ENCODE results near the gene RAD51B.

Gene RAD51B

DNA sequence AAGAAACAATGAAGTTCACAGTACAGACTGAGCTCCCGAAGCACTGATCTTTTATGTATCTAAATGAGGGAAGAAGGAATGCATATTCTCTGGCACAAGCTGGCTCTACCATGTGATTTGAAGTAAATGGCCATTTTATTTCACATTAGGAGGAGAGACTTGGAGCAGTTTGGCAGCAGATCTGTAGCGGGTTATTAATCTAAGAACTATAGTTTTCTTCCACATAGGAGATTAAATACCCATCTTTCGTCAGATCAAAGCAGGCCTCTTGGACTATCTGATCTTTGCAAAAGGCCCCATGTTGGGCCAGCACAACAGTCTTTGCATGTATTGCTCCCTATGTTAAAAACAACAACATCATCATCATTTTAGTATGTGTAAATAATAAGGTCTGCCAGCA is 495.5 kb downstream of the RAD51B start:
- DNase-seq = no peak

GRCh38 chr14:68316078-68316868 is 496.7 kb downstream of the RAD51B start:
- DNase-seq = no peak

DNA sequence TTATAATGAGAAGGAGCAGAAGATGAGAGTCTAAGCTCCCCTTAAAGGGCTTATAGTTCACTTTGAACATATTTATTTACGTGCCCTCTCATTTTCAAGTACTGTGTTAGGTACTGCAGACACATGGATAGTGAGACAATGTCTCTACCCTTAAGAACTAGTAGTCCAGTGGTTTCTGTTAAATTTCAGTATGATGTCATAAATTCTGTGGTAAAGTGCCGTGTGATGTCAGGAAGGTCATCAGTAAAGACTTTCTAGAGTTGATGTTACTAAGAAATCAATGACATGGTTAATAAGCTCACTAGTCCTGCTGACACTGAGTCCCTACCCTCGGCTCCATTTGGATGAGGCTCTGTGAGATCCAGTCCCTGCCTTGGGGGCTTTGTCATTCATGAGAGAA is 497.7 kb downstream of the RAD51B start:
- DNase-seq = no peak

DNA sequence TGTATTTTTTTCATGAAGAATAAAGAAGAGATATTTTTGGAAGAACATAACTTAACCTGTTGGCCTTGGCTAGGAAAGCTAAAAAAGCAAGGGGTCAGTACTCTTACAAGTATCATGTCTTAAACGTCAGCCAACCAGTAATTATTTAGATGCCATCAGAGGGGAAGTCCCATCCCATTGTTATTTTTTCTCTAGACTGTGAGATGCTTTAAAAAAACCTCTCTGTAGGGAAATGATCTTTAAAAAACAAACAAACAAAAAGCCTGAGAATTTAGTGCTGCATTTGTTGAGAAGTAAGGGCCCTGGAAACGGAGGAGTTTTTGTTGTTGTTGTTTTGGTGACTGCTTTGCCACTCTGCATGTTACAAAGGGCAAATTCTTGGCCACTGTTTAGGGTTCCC is 499.2 kb downstream of the RAD51B start:
- no peak for DNase-seq

DNA sequence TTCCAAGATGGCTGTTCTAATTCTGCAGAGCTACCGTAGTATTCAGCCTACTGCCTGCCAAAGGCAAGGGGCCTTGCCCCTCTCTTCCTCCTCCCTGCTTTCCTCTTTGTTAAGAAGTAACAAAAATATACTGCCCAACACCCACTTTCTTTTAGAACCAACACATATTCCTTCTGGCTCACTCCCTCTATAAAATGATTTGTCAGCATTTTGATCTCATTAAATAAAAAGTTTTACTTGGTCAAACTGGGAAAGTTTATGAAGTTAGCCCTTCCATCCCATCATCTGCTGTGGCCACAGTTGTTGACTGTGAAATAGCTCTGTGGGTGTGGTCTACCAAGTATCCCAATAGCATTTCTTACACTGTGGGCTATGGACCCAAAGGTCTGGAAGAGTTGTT is 500.9 kb downstream of the RAD51B start:
- no peak for DNase-seq

DNA sequence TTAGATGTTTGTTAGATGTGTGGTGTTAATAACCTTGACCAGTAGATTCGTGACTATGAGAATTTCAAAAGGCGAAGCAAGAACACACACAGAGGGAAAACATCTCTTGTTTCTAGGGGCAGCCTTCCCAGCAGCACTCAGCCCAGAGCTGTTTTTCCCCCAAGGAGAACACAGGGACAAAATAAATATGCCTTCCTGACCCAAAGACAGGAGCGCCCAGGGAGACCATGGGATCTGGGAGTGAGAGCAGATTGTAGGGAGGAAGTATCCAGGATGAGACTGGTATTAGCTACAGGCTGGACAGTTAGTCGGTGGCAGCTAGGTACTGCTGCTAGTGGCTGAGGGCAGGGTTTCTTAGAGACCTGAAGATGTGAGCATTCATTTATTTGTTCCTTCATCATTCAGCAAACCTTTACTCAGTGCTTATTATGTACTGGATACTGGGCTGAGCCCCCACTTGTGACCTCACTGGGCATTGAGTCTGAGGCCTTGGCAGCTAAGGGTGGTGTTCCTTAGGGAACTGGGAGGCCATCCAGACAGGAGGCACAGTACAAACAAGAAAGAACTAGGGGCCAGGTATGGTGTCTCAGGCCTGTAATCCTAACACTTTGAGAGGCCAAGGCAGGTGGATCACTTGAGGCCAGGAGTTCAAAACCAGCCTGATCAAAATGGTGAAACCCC is 503.5 kb downstream of the RAD51B start:
- DNase-seq = no peak

DNA sequence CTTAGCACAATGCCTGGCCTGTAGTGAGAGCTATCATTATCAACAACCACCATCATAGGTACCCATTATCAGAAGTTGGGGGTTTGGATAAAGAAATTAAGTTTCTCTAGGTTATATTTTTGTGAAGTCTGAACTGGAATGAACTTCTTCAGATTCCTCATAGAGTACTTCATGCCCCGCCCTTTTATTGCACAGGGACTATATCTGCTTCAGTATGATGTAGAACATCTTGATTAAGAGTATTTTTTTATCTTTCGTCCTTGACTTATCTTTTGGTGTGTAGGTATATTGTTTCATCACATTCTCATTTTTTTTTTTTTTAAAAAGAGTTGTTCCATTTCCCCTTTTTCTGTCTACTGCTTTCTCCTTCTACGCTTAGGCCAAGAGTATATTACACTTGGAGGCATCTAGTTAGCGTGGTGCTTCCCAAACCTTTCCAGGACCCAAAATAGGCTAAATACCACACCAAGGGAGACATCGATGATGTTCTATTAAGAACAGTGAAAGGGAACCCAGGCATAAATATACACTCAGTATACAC is 505.8 kb downstream of the RAD51B start:
- no peak for DNase-seq

- DNase-seq = no peak
Measured at GRCh38 chr14:68327231-68327630, 507.7 kb downstream of the RAD51B start.

- DNase-seq = no peak
Measured at GRCh38 chr14:68328509-68328908, 508.9 kb downstream of the RAD51B start.

- no peak for DNase-seq
Measured at GRCh38 chr14:68331426-68331825, 511.8 kb downstream of the RAD51B start.

DNA sequence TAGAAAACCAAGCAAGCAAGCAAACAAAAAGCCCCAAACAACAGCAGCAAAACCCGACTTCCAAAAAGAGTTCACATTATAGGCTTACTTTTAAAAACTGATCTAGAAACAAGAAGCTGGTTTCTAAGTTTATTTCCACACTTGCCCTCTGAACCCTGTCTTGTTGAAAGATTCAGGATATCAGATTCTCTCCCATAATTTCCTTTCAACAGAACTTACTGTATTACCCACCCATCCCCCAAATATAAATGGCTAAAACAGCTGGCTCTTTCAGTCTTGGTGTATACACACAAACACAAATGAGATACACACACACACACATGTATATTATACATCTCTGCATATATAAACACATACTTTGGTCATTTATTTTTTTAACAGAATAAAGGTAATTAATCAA is 512.4 kb downstream of the RAD51B start:
- DNase-seq = no peak

GRCh38 chr14:68333262-68333661 is 513.7 kb downstream of the RAD51B start:
- no peak for DNase-seq

GRCh38 chr14:68335312-68335711 is 515.7 kb downstream of the RAD51B start:
- no peak for DNase-seq

DNA sequence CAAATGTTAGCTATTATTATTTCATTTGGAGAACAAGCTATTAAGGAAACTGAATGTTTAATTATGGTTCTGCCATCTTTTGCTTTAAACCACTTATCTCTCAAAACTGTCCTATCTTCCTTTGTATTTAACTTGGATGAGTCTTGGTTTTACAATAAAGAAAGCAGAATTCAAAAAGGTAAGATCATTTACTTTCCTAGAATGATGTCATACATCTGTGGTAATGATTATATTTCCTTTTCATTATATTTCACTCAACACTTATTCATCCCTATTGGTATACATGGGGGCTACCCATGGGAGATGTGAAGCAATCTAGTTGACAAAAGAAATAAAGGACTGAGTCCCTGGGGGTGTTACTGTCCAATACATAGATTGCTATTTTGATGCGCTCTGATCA is 516.6 kb downstream of the RAD51B start:
- DNase-seq = no peak

- no peak for DNase-seq
Measured at GRCh38 chr14:68337279-68337678, 517.7 kb downstream of the RAD51B start.

DNA sequence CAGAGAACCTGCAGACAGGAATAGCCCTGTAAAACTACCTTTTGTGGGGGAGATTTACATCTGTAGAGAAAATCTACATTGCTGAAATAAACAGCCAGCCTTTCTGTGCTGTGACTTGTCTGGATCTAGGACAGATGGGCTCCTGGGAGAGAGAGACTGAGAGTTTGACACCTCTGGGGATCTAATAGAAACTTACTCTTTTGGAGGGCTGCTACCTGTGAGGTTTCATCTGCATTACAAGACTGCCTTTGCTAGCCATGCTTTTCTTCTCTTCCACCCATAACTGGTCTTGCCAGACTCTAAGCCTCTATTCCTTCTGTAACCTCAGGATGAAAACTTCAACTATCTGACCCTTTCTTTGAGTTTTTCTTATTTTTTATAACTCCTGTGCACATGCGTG is 520.7 kb downstream of the RAD51B start:
- no peak for DNase-seq

- DNase-seq = no peak
Measured at GRCh38 chr14:68341411-68342212, 522.0 kb downstream of the RAD51B start.

- no peak for DNase-seq
Measured at GRCh38 chr14:68342216-68342763, 522.7 kb downstream of the RAD51B start.

DNA sequence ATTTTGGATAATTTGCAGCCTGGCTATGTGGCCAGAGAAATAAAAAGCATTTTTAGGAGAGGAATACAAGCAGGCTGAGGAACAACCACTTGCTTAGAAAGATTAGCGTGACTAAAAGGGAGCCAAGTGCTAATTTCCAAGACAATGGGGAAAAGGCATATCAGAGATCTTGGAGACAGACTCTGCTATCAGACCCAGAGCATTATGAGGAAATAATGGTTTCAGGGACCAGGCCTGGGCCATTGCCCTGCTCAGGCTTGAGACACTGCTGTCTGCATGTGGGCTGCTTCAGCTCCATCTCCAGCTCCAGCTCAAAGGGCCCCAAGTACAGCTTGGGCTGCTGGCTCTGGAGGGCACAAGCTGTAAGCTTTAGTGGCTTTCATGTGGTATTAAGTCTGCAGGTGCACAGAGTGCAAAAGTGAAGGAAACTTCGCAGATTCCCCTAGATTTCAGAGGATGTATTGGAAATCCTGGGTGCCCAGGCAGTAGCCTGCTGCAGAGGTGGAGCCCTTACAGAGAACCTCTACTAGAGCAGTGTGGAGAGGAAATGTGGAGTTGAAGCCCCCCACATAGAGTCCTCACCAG is 524.0 kb downstream of the RAD51B start:
- no peak for DNase-seq

DNA sequence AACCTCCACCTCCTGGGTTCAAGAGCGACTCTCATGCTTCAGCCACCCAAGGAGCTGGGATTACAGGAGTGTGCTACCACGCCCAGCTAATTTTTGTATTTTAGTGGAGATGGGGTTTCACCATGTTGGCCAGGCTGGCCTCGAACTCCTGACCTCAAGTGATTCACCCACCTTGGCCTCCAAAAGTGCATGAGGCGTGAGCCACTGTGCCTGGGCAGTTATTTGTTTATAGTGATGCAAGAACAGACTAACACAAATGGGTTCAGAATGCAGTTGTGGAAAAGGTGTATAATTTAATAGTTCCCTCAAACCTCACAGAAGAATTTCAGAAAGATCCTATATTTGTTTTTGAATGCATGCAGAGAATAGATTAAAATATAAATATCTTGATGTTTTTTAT is 526.2 kb downstream of the RAD51B start:
- DNase-seq = no peak

DNA sequence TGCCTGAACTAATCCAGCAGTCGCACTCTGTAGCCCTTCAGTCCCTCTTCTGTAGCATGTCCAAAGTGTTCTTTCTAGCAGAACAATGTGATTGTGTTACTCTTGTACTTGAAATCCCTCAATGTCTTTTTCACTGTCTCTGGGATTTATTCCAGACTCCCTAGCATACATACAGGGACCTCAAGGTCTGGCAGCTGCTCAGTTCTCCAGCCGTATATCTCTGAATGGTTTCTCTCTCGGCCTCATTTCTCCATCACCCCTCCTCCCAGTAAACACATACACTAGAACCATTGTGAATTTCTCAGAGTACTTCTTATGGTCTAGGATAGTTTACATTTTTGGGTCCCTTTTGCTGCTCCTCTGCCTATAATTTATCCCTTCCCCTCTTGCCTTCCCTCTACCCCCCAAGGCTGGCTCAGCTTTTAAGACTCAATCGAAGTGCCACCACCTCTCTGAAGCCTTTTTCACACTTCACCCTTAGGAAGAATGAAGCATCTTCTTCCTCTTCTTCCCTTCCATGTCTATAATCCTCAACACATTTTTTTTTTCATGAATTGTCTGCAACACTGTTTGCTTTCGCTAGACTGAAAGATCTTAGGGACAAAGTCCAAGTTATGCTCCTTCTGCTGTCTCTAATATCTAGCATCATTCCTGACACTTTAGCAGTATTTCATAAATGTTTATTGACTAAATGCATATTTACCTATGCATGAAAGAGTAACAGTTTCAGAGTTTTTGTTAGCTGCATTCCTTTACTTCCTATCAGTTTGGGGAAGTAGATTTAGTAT is 527.2 kb downstream of the RAD51B start:
- DNase-seq = no peak
